ENCODE results near the gene MED9.

The MED9 gene

GRCh38 chr17:17512866-17513265 is 36.1 kb downstream of the MED9 start:
- Histone ChIP-seq H3K4me1 (ENCODE audit: control insufficient read depth, insufficient read depth, low read length) (no peaks in the 10 kb centered on the region), H3K27ac (ENCODE audit: extremely low read depth, low read depth, low read length) (no peak overlapping the region), H3K4me3 (ENCODE audit: low read depth, low read length) (no peak overlapping the region), H3K9me3 (ENCODE audit: control insufficient read depth, insufficient read depth, low read depth, low read length) (no peaks in the 10 kb centered on the region), H3K36me3 (ENCODE audit: control insufficient read depth in 2 of 2, insufficient read depth in 1 of 2, low read length in 2 of 2) (no peaks in the 10 kb centered on the region)
- ChIA-PET POLR2A (interaction anchor here (1.6 kb wide), 1 partner anchor 16 kb away, joined by 13 read pairs; the partner anchor contains the start of gene RASD1), CTCF (interaction anchor here (1.0 to 4.8 kb wide), 3 partner anchors 10 to 100 kb away, joined by 4 to 19 read pairs (median 4); partner anchors contain the start of gene RASD1)
- TF ChIP-seq KLF1 (tag by site-specific recombination; IDR thresholded peaks at IDR 0.05) (no peak), ZNF114 (tag by site-specific recombination; IDR thresholded peaks at IDR 0.05) (no peak), YY1 (tag by site-specific recombination; IDR thresholded peaks at IDR 0.05) (no peak), ZNF16 (tag by site-specific recombination; IDR thresholded peaks at IDR 0.05; ENCODE audit: low read depth) (no peak), ZFP37 (tag by site-specific recombination; IDR thresholded peaks at IDR 0.05) (no peak), ZBTB7A (tag by site-specific recombination; IDR thresholded peaks at IDR 0.05; ENCODE audit: low read depth) (no peak), ZNF132 (tag by site-specific recombination; IDR thresholded peaks at IDR 0.05; ENCODE audit: borderline replicate concordance) (no peak), ZNF776 (tag by site-specific recombination; IDR thresholded peaks at IDR 0.05; ENCODE audit: borderline replicate concordance) (no peak), ZNF24 (tag by site-specific recombination; IDR thresholded peaks at IDR 0.05) (no peak), ZXDB (tag by site-specific recombination; IDR thresholded peaks at IDR 0.05) (no peak), ZNF558 (tag by site-specific recombination; IDR thresholded peaks at IDR 0.05) (no peak), ZNF623 (tag by site-specific recombination; IDR thresholded peaks at IDR 0.05) (no peak), ZNF157 (tag by site-specific recombination; IDR thresholded peaks at IDR 0.05) (no peak), INSM2 (tag by site-specific recombination; IDR thresholded peaks at IDR 0.05) (no peak)

GRCh38 chr17:17513626-17514025 is 36.8 kb downstream of the MED9 start:
- TF ChIP-seq HOXA7 (CRISPR knock-in tag; IDR thresholded peaks at IDR 0.05; ENCODE audit: borderline replicate concordance) = no peak
- no peak for TF ChIP-seq ZNF792 (tag by site-specific recombination; IDR thresholded peaks at IDR 0.05)
- TF ChIP-seq ZNF311 (tag by site-specific recombination; IDR thresholded peaks at IDR 0.05; ENCODE audit: borderline replicate concordance) = no peak
- no peak for TF ChIP-seq ZNF10 (tag by site-specific recombination; IDR thresholded peaks at IDR 0.05)
- TF ChIP-seq ZNF747 (tag by site-specific recombination; IDR thresholded peaks at IDR 0.05) = no peak
- TF ChIP-seq ZNF488 (tag by site-specific recombination; IDR thresholded peaks at IDR 0.05) = no peak
- no peak for TF ChIP-seq SCRT1 (tag by site-specific recombination; IDR thresholded peaks at IDR 0.05; ENCODE audit: borderline replicate concordance)
- TF ChIP-seq ZNF677 (tag by site-specific recombination; IDR thresholded peaks at IDR 0.05) = no peak
- TF ChIP-seq EGR2 (tag by site-specific recombination; IDR thresholded peaks at IDR 0.05; ENCODE audit: low read depth) = no peak
- TF ChIP-seq ZNF248 (tag by site-specific recombination; IDR thresholded peaks at IDR 0.05) = no peak
- TF ChIP-seq ZNF658 (tag by site-specific recombination; IDR thresholded peaks at IDR 0.05) = no peak
- no peaks in the 10 kb centered on the region for H3K36me3 ChIP-seq (ENCODE audit: control insufficient read depth in 2 of 2, insufficient read depth in 1 of 2, low read length in 2 of 2)
- no peak overlapping the region for H3K4me3 ChIP-seq (ENCODE audit: low read depth, low read length)
- no peaks in the 10 kb centered on the region for H3K9me3 ChIP-seq (ENCODE audit: control insufficient read depth, insufficient read depth, low read depth, low read length)
- ChIA-PET POLR2A (no interaction called here), CTCF (interaction anchor here (1.5 to 1.6 kb wide), 2 partner anchors 16 to 55 kb away, joined by 3 to 5 read pairs; no protein-coding TSS in a partner anchor)
- H3K27ac ChIP-seq (ENCODE audit: extremely low read depth, low read depth, low read length) = no peak overlapping the region
- no peaks in the 10 kb centered on the region for H3K4me1 ChIP-seq (ENCODE audit: control insufficient read depth, insufficient read depth, low read length)
